Gastroesophageal sphincter (tissue), 3 donors: Measurements from ENCODE around the gene EPHA4.

Source experiments
- POLR2A ChIP-seq, 2 donors: fragments of 450-650 bp; IDR thresholded peaks; one replicate each; pipeline ENCODE4 v1.6.1; 2017; ENCODE audit warnings: antibody characterized with exemption in 2 of 2, mild to moderate bottlenecking in 2 of 2, moderate library complexity in 1 of 2
- TF ChIP-seq, protein P1 (sequence below), 4 experiments: fragments of 200-600 bp in 2 of 4; fragments of 450-650 bp in 2 of 4; sonication (generic) in 1 of 4; IDR thresholded peaks; one replicate each; pipeline ENCODE4 v1.5.1; 2017 to 2019; ENCODE audit warnings: antibody characterized with exemption in 4 of 4, mild to moderate bottlenecking in 2 of 4, moderate library complexity in 2 of 4

DNA sequence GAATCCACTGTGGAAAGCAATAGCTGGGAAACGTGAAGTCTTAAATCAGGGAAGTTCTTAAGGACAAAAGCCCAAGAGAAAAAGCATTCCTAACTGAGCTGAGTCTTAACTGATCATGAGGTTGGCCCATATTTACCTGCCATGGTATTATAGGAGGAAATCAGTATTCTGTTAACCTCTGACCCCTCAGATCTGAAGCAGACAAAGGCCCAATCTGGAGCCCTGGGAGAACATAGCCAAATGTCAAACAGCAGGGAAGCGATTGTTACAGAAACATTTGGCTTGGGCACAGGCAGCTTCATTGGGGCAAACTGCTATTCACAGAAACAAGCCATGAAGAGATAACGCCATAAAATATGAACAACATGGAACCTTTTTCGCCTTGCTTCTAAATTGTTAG, 18.8 kb downstream of the EPHA4 start:
- TF ChIP-seq, protein P1, sequence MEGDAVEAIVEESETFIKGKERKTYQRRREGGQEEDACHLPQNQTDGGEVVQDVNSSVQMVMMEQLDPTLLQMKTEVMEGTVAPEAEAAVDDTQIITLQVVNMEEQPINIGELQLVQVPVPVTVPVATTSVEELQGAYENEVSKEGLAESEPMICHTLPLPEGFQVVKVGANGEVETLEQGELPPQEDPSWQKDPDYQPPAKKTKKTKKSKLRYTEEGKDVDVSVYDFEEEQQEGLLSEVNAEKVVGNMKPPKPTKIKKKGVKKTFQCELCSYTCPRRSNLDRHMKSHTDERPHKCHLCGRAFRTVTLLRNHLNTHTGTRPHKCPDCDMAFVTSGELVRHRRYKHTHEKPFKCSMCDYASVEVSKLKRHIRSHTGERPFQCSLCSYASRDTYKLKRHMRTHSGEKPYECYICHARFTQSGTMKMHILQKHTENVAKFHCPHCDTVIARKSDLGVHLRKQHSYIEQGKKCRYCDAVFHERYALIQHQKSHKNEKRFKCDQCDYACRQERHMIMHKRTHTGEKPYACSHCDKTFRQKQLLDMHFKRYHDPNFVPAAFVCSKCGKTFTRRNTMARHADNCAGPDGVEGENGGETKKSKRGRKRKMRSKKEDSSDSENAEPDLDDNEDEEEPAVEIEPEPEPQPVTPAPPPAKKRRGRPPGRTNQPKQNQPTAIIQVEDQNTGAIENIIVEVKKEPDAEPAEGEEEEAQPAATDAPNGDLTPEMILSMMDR (IDR thresholded peaks at IDR 0.05), result no peak
- no peak for TF ChIP-seq POLR2A (IDR thresholded peaks at IDR 0.05)
